GM12865 (cell line): ENCODE data around the gene RTKN2.

Experiments
- DNase-seq: peaks from one replicate; pipeline ENCODE4 v3.0.0; 2010; ENCODE audit warnings: low read depth
- H3K4me3 ChIP-seq: 2 replicates; pipeline ENCODE4 v1.5.1; 2011; ENCODE audit warnings: mild to moderate bottlenecking, low read depth, low read length, control low read depth
- CTCF ChIP-seq: IDR thresholded peaks from 2 replicates; pipeline ENCODE4 v1.5.1; 2011; ENCODE audit warnings: low read length, control low read depth, low read depth, inconsistent platforms; ENCODE audit not compliant: insufficient read depth; ENCODE audit errors: missing control alignments

Gene RTKN2

DNA sequence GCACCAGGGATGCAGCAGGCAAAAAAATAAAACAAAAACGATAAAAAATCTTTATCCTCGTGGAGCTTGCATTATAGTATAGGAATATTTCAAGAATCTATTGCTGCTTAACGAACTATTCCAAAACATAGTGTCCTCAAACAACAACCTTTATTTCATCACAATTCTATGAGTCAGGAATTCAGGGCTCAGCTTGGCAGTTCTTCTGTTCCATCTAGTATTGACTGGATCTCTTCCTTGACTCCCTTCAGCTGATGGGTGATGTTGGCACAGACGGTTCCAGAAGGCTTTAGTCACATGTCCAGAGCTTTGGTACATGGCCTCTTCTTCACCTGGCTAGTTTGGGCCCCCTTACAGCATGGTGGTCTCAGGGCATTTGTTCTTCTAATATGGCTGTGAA lies 88.0 kb downstream of the RTKN2 start:
- DNase-seq, result no peak
- TF ChIP-seq CTCF, result no peak
- H3K4me3 ChIP-seq, result no peak overlapping the region

GRCh38 chr10:62178568-62178967 lies 90.1 kb downstream of the RTKN2 start:
- H3K4me3 ChIP-seq, result no peak overlapping the region
- TF ChIP-seq CTCF, result no peak
- no peak for DNase-seq

GRCh38 chr10:62177111-62177510 lies 91.5 kb downstream of the RTKN2 start:
- no peak overlapping the region for H3K4me3 ChIP-seq
- TF ChIP-seq CTCF, result no peak
- no peak for DNase-seq

GRCh38 chr10:62175251-62175650 lies 93.4 kb downstream of the RTKN2 start:
- DNase-seq, result no peak
- H3K4me3 ChIP-seq, result no peak overlapping the region
- no peak for TF ChIP-seq CTCF

- no peak for DNase-seq
- no peak for TF ChIP-seq CTCF
- H3K4me3 ChIP-seq, result no peak overlapping the region
Observed at GRCh38 chr10:62172465-62172864, 96.2 kb downstream of the RTKN2 start.

GRCh38 chr10:62171791-62172190 lies 96.9 kb downstream of the RTKN2 start:
- DNase-seq, result no peak
- no peak for TF ChIP-seq CTCF
- no peak overlapping the region for H3K4me3 ChIP-seq

DNA sequence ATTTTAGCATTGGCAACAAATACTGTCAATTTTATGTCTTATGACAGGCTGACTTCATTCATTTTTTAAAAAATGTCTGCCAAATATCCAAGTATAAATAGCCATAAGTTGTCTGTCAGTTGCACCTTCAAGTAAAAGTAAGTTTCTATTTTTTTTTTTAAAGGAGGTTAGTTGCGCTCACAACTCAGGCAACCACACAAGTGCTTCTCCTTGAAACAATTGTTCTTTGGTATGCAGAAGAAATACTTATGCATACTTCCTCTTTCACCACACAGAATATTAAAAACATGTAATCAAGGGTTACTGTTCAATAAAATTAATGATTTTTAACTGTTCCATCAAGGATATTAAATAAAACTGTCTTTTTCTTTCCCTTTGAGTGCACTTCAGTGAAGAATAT lies 97.9 kb downstream of the RTKN2 start:
- no peak for DNase-seq
- no peak overlapping the region for H3K4me3 ChIP-seq
- no peak for TF ChIP-seq CTCF
